ENCODE results near the gene RCBTB1. TPM values are rescaled to one million over a fixed set of nuclear protein-coding genes. Genes with fewer than 3 reads are reported as not detected.

RCBTB1 gene
- polyA plus RNA-seq, 1 donor from 2014 or later, result 65.3 TPM

DNA sequence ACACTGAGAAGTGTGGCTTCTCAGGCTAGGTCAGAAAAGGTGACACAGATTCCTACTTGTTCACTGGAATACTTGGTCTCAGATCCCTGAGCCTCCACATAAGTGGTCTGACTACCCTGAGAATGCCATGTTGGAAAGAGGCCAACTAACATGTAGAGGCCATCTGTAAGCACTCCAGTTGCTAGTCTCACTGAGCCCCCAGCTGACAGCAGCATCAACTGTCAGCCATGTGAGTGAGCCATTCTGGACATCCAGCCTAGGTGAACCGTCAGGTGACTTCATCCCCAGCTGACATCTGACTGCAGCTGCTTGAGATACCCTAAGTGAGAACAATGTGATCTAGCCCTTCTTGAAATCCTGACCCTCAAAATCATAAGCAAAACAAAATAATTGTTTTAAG lies 24.8 kb upstream of the RCBTB1 start:
- TF ChIP-seq TAF1 (IDR thresholded peaks at IDR 0.05; ENCODE audit: low read depth), result no peak
- no peak for TF ChIP-seq RAD21 (conservative IDR thresholded peaks at IDR 0.05)
- TF ChIP-seq, protein P1, sequence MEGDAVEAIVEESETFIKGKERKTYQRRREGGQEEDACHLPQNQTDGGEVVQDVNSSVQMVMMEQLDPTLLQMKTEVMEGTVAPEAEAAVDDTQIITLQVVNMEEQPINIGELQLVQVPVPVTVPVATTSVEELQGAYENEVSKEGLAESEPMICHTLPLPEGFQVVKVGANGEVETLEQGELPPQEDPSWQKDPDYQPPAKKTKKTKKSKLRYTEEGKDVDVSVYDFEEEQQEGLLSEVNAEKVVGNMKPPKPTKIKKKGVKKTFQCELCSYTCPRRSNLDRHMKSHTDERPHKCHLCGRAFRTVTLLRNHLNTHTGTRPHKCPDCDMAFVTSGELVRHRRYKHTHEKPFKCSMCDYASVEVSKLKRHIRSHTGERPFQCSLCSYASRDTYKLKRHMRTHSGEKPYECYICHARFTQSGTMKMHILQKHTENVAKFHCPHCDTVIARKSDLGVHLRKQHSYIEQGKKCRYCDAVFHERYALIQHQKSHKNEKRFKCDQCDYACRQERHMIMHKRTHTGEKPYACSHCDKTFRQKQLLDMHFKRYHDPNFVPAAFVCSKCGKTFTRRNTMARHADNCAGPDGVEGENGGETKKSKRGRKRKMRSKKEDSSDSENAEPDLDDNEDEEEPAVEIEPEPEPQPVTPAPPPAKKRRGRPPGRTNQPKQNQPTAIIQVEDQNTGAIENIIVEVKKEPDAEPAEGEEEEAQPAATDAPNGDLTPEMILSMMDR (IDR thresholded peaks at IDR 0.05; ENCODE audit: poor library complexity, severe bottlenecking), result no peak
- TF ChIP-seq SMC3 (conservative IDR thresholded peaks at IDR 0.05; ENCODE audit: poor library complexity), result no peak
- TF ChIP-seq, protein P2, sequence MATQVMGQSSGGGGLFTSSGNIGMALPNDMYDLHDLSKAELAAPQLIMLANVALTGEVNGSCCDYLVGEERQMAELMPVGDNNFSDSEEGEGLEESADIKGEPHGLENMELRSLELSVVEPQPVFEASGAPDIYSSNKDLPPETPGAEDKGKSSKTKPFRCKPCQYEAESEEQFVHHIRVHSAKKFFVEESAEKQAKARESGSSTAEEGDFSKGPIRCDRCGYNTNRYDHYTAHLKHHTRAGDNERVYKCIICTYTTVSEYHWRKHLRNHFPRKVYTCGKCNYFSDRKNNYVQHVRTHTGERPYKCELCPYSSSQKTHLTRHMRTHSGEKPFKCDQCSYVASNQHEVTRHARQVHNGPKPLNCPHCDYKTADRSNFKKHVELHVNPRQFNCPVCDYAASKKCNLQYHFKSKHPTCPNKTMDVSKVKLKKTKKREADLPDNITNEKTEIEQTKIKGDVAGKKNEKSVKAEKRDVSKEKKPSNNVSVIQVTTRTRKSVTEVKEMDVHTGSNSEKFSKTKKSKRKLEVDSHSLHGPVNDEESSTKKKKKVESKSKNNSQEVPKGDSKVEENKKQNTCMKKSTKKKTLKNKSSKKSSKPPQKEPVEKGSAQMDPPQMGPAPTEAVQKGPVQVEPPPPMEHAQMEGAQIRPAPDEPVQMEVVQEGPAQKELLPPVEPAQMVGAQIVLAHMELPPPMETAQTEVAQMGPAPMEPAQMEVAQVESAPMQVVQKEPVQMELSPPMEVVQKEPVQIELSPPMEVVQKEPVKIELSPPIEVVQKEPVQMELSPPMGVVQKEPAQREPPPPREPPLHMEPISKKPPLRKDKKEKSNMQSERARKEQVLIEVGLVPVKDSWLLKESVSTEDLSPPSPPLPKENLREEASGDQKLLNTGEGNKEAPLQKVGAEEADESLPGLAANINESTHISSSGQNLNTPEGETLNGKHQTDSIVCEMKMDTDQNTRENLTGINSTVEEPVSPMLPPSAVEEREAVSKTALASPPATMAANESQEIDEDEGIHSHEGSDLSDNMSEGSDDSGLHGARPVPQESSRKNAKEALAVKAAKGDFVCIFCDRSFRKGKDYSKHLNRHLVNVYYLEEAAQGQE (IDR thresholded peaks at IDR 0.05; ENCODE audit: borderline replicate concordance), result no peak
- no peak for TF ChIP-seq POLR2AphosphoS5 (IDR thresholded peaks at IDR 0.05)
- no peak for TF ChIP-seq EP300 (conservative IDR thresholded peaks at IDR 0.05; ENCODE audit: poor library complexity, severe bottlenecking)
- no peak for TF ChIP-seq MXI1 (conservative IDR thresholded peaks at IDR 0.05; ENCODE audit: poor library complexity, severe bottlenecking)
- no peak for TF ChIP-seq EZH2 (IDR thresholded peaks at IDR 0.05; ENCODE audit: borderline replicate concordance, insufficient read depth, low read length, poor library complexity, severe bottlenecking)
- Histone ChIP-seq H3K27me3 (ENCODE audit: insufficient read depth, low read depth, low read length) (no peaks in the 10 kb centered on the region), H3K36me3 (ENCODE audit: insufficient read depth, low read length) (no peaks in the 10 kb centered on the region), H3K27ac (ENCODE audit: low read length) (no peak overlapping the region), H3F3A (ENCODE audit: insufficient read depth, low read length, poor library complexity, severe bottlenecking) (no peaks in the 10 kb centered on the region), H3K9ac (ENCODE audit: low read length) (no peak overlapping the region), H2AFZ (ENCODE audit: low read depth, low read length) (no peak overlapping the region), H3K4me3 (ENCODE audit: low read length) (no peak overlapping the region), H3K9me3 (ENCODE audit: low read length) (no peaks in the 10 kb centered on the region), H3K79me2 (replicated peaks; ENCODE audit: insufficient read depth, low read length) (no peaks in the 10 kb centered on the region), H3K9me2 (ENCODE audit: insufficient read depth, low read length) (no peaks in the 10 kb centered on the region), H4K20me1 (ENCODE audit: insufficient read depth) (no peaks in the 10 kb centered on the region), H3K4me2 (ENCODE audit: low read length) (no peak overlapping the region)

DNA sequence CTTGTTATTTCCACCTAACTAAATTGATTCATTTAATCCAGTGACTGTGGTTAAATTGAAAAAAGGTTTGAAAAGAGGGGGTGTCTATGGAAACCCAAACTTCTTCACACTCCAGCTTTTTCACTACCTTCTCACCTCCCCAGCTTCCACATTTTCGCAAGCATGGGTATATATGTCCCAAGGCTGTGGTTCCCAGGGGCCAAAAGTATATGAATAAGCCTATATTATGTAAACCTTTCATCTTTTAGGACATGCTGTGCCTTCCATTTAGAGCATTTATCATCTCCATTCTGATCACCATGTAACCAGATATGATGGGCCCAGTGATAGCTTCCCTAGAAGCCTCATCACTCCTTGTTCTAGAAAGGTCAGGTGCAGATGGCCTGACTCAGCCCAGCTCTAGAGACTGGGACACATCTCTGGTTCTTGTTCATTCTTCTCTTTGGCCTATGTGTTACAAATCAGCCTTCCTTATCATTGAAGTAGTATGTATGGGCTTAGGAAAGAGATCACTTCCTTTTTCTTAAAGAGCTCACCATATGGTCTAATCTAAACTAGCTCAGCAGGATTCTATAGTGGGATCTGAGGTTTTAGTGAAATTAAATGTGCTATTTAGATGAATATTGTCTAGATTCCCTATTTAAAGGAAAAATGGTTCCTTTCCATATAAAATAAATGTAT lies 23.4 kb upstream of the RCBTB1 start:
- Histone ChIP-seq H3K9me2 (ENCODE audit: insufficient read depth, low read length) (no peaks in the 10 kb centered on the region), H3K9ac (ENCODE audit: low read length) (no peak overlapping the region), H3K27me3 (ENCODE audit: insufficient read depth, low read depth, low read length) (no peaks in the 10 kb centered on the region), H2AFZ (ENCODE audit: low read depth, low read length) (no peak overlapping the region), H3F3A (ENCODE audit: insufficient read depth, low read length, poor library complexity, severe bottlenecking) (no peaks in the 10 kb centered on the region), H3K4me2 (ENCODE audit: low read length) (no peak overlapping the region), H3K79me2 (replicated peaks; ENCODE audit: insufficient read depth, low read length) (no peaks in the 10 kb centered on the region), H4K20me1 (ENCODE audit: insufficient read depth) (no peaks in the 10 kb centered on the region), H3K4me3 (ENCODE audit: low read length) (no peak overlapping the region), H3K9me3 (ENCODE audit: low read length) (no peaks in the 10 kb centered on the region), H3K36me3 (ENCODE audit: insufficient read depth, low read length) (no peaks in the 10 kb centered on the region), H3K27ac (ENCODE audit: low read length) (no peak overlapping the region)
- TF ChIP-seq EZH2 (IDR thresholded peaks at IDR 0.05; ENCODE audit: borderline replicate concordance, insufficient read depth, low read length, poor library complexity, severe bottlenecking), result no peak
- no peak for TF ChIP-seq RAD21 (conservative IDR thresholded peaks at IDR 0.05)
- no peak for TF ChIP-seq SMC3 (conservative IDR thresholded peaks at IDR 0.05; ENCODE audit: poor library complexity)
- TF ChIP-seq MXI1 (conservative IDR thresholded peaks at IDR 0.05; ENCODE audit: poor library complexity, severe bottlenecking), result no peak
- TF ChIP-seq, protein P2 (IDR thresholded peaks at IDR 0.05; ENCODE audit: borderline replicate concordance), result no peak
- TF ChIP-seq, protein P1 (IDR thresholded peaks at IDR 0.05; ENCODE audit: poor library complexity, severe bottlenecking), result no peak
- no peak for TF ChIP-seq EP300 (conservative IDR thresholded peaks at IDR 0.05; ENCODE audit: poor library complexity, severe bottlenecking)
- no peak for TF ChIP-seq TAF1 (IDR thresholded peaks at IDR 0.05; ENCODE audit: low read depth)
- TF ChIP-seq POLR2AphosphoS5 (IDR thresholded peaks at IDR 0.05), result no peak

All from neural cell (in vitro differentiated cells).